ENCODE measurements around the gene RABGAP1.

The RABGAP1 gene

GRCh38 chr9:123062351-123063176 lies 121.7 kb downstream of the RABGAP1 start:
- Histone ChIP-seq H3K9me3 (replicated peaks; ENCODE audit: insufficient read depth, low read length) (no peaks in the 10 kb centered on the region), H3K9ac (ENCODE audit: low read length) (no peak overlapping the region), H3K27me3 (replicated peaks; ENCODE audit: insufficient read depth, low read length) (no peaks in the 10 kb centered on the region), H3K79me2 (ENCODE audit: low read length) (no peaks in the 10 kb centered on the region), H3K27ac (ENCODE audit: low read length) (no peak overlapping the region), H3K9me2 (replicated peaks; ENCODE audit: insufficient read depth, low read length) (no peaks in the 10 kb centered on the region), H3F3A (ENCODE audit: insufficient read depth, low read length) (no peaks in the 10 kb centered on the region), H3K4me2 (ENCODE audit: low read depth, low read length) (no peak overlapping the region), H2AFZ (ENCODE audit: low read length) (no peak overlapping the region), H4K20me1 (ENCODE audit: insufficient read depth, low read length) (no peaks in the 10 kb centered on the region), H3K4me1 (ENCODE audit: low read length) (no peaks in the 10 kb centered on the region), H3K36me3 (replicated peaks; ENCODE audit: insufficient read depth, low read length) (no peaks in the 10 kb centered on the region), H3K4me3 (ENCODE audit: low read length) (no peak overlapping the region)
- DNase-seq, result no peak
- TF ChIP-seq EZH2 (optimal IDR thresholded peaks at IDR 0.05; ENCODE audit: low read depth, low read length), result no peak
- TF ChIP-seq EZH2phosphoT487 (IDR thresholded peaks at IDR 0.05; ENCODE audit: low read length), result no peak
- no peak for TF ChIP-seq CTCF (IDR thresholded peaks at IDR 0.05; ENCODE audit: low read length)

GRCh38 chr9:123063177-123063598 lies 122.4 kb downstream of the RABGAP1 start:
- Histone ChIP-seq H3K36me3 (replicated peaks; ENCODE audit: insufficient read depth, low read length) (no peaks in the 10 kb centered on the region), H4K20me1 (ENCODE audit: insufficient read depth, low read length) (no peaks in the 10 kb centered on the region), H3K9me2 (replicated peaks; ENCODE audit: insufficient read depth, low read length) (no peaks in the 10 kb centered on the region), H3K27me3 (replicated peaks; ENCODE audit: insufficient read depth, low read length) (no peaks in the 10 kb centered on the region), H3K27ac (ENCODE audit: low read length) (no peak overlapping the region), H3F3A (ENCODE audit: insufficient read depth, low read length) (no peaks in the 10 kb centered on the region), H3K9me3 (replicated peaks; ENCODE audit: insufficient read depth, low read length) (no peaks in the 10 kb centered on the region), H3K4me3 (ENCODE audit: low read length) (no peak overlapping the region), H3K9ac (ENCODE audit: low read length) (no peak overlapping the region), H3K4me1 (ENCODE audit: low read length) (no peaks in the 10 kb centered on the region), H3K4me2 (ENCODE audit: low read depth, low read length) (no peak overlapping the region), H3K79me2 (ENCODE audit: low read length) (no peaks in the 10 kb centered on the region), H2AFZ (ENCODE audit: low read length) (no peak overlapping the region)
- TF ChIP-seq CTCF (IDR thresholded peaks at IDR 0.05; ENCODE audit: low read length) (no peak), EZH2 (optimal IDR thresholded peaks at IDR 0.05; ENCODE audit: low read depth, low read length) (no peak), EZH2phosphoT487 (IDR thresholded peaks at IDR 0.05; ENCODE audit: low read length) (no peak)
- no peak for DNase-seq

GRCh38 chr9:123063896-123064295 lies 123.1 kb downstream of the RABGAP1 start:
- no peaks in the 10 kb centered on the region for H3K79me2 ChIP-seq (ENCODE audit: low read length)
- H2AFZ ChIP-seq (ENCODE audit: low read length), result no peak overlapping the region
- no peak overlapping the region for H3K4me2 ChIP-seq (ENCODE audit: low read depth, low read length)
- TF ChIP-seq EZH2 (optimal IDR thresholded peaks at IDR 0.05; ENCODE audit: low read depth, low read length) (no peak), CTCF (IDR thresholded peaks at IDR 0.05; ENCODE audit: low read length) (no peak), EZH2phosphoT487 (IDR thresholded peaks at IDR 0.05; ENCODE audit: low read length) (no peak)
- no peaks in the 10 kb centered on the region for H3K36me3 ChIP-seq (replicated peaks; ENCODE audit: insufficient read depth, low read length)
- H3K9ac ChIP-seq (ENCODE audit: low read length), result no peak overlapping the region
- H3K4me1 ChIP-seq (ENCODE audit: low read length), result no peaks in the 10 kb centered on the region
- H3K9me2 ChIP-seq (replicated peaks; ENCODE audit: insufficient read depth, low read length), result no peaks in the 10 kb centered on the region
- H3K9me3 ChIP-seq (replicated peaks; ENCODE audit: insufficient read depth, low read length), result no peaks in the 10 kb centered on the region
- H3K4me3 ChIP-seq (ENCODE audit: low read length), result no peak overlapping the region
- no peaks in the 10 kb centered on the region for H4K20me1 ChIP-seq (ENCODE audit: insufficient read depth, low read length)
- H3K27me3 ChIP-seq (replicated peaks; ENCODE audit: insufficient read depth, low read length), result no peaks in the 10 kb centered on the region
- H3F3A ChIP-seq (ENCODE audit: insufficient read depth, low read length), result no peaks in the 10 kb centered on the region
- H3K27ac ChIP-seq (ENCODE audit: low read length), result no peak overlapping the region
- no peak for DNase-seq
